GM18867 (cell line): ENCODE data around the gene PEAK3.
"Not testable (repeated sequence)": the region's sequence is repeated elsewhere in the genome, so short reads cannot be mapped to it uniquely, and the experiment has no call there.

ENCODE experiments used
- ATAC-seq: cut with Tn5 transposase; IDR thresholded peaks from one replicate; pipeline ENCODE4 v1.9.1; 2021; ENCODE audit warnings: mild to moderate bottlenecking, moderate library complexity; ENCODE audit not compliant: unreplicated experiment

The PEAK3 gene

DNA sequence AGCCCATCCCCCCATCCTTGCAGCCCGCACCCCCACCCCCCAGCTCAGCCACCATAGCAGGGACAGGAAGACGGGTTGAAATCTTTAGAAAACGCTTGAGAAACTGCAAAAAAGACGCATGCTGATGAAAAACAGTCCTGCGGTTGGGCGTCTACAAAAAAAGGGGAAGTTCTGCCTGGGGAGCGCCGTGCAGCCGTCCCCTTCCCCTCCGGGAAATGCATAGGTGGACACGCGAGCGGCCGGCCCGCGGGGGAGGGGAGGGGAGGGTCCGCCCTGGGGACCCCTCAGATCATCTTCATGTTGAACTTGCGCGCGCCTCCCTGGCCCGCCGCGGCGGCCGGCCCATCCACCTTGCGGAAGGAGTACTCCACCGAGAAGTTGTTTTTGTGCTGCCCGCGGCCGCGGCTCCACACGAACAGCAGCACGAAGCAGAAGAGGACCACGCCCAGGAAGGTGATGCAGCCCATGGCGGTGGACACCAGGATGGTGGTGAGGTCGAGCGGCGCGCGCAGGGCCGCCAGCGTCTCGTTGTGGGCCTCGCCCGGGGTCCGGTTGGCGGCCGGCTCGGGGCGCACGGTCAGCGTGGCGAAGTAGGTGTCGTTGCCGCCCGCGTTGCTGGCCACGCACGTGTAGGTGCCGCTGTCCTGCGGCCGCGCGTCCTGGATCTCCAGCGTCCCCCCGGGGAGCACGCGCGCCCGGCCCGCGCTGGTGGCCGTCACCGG, 7.9 kb upstream of the PEAK3 start:
- ATAC-seq: no peak

DNA sequence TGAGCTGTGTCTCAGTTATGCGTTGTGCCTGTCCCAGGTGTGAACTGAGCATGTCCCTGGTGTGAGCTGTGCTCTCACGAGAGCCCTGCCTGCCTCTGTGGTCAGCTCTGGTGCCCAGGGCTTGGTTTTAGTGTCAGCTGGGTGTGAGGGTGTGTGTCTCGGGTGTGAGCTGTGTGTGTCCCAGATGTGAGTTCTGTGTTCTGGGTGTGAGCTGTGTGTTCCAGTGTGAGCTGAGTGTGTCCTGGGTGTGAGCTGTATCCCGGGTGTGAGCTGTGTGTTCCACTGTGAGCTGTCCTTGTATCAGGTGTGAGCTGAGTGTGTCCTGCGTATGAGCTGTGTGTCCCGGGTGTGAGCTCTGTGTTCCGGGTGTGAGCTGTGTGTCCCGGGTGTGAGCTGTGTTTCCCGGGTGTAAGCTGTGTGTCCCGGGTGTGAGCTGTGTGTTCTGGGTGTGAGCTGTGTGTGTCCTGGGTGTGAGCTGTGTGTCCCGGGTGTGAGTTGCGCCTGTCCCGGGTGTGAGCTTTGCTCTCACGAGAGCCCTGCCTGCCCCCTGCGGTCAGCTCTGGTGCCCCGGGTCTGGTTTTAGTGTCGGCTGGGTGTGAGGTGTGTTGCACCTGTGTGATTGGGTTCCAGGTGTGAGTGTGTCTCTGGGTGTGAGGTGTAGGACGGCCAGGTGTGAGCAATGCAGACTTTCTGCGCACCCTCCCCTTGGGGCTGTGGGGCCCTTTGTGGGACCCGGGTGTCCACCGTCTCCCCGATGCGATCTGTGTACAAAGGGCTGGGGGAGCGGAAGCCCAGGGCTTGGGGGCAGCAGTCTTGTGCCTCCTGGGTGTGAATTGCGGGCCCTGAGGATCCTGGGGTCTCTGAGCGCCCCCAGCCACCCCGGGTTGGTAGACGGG, 7.1 kb upstream of the PEAK3 start:
- no peak for ATAC-seq

DNA sequence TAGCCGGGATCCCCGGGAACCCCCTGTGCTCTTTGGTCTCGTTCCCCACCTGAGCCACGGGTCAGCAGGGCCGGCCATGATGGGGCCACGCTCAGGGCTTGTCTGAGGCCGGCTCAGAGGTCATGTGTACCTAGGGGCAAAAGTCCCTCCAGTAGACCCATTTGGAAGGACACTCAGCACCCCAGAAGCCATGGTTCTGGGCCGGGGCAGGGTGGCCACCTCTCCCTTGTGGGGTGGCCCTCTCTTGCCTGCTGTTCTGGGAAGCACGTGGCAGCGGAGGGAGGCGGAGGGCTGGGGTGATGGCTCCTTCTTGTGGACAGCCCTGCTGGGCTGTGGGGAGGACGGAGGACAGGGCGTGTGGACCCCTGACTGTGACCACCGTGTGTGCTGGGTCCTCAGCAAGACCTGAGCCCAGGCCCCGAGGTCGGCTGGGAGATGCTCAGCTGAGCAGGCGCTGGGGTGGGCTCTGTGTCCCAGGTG, 6.4 kb upstream of the PEAK3 start:
- ATAC-seq: no peak

DNA sequence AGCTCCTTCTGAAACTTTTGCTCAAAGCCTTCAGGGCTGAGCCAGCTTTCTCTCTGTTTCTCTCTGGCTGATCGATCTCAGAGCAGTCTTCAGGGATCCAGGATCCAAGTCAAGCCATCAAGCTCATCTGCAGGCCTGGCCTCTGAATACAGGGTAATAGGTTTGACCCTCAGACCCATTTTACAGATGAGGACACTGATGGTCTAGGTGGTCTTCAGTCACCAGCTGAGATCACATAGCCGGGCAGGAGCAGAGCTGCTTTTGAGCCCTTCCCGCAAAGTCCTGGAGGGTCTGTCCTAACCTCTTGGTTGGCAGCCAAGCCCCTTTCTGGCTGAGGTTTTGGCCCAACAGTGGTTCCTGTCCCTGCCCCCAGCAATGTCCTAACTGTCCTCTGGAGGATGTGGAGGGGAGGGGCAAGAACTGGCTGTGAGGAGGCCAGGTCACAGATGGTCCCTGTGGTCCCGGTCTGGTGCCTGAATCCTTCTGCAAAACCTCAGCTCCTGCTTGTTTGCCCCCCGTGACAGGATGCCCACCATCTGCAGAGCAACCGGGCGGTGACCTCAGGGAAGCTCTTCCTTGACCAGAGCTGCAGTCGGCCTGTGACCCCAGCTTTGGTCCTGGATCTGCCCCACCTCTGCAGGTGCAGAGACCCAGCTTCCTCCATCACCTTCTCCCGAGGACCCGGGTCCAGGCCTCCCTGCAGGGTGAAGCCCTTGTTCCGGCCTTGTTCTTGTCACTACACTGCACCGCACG, 5.8 kb upstream of the PEAK3 start:
- ATAC-seq: no peak

DNA sequence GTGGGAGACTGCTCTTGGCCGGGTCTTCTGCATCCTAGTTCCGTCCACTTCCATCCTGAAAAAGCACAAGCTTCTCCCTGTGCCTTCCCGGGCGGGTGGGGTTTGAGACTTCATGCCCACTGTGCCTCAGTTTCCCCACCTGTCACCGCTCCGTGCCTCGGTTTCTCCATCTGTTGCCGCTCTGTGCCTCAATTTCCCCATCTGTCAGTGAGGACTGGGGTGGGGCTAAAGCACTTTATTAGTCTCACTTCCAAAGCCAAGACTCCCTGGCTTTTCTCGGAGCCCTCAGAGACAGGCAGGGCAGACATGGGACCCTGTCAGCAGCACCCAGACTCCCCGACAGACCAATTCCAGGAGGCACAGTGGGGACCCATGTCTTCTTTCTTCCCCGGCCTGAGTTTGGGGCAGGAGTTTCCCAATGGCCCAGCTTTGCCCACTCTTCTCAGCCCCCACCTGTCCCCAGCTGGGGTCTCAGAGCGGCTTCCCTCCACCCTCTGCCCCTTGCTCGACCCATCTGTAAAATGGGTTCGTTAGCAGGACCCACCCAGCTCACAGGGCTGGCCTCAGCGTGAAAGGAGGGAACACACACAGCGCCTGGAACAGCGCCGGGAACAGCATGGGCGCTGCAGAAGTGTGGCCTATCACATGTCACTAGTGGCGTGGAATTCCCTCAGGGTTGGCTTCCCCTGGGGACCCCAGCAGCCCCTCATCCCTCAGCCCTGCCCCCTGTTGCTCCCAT, 4.6 kb upstream of the PEAK3 start:
- ATAC-seq: no peak

DNA sequence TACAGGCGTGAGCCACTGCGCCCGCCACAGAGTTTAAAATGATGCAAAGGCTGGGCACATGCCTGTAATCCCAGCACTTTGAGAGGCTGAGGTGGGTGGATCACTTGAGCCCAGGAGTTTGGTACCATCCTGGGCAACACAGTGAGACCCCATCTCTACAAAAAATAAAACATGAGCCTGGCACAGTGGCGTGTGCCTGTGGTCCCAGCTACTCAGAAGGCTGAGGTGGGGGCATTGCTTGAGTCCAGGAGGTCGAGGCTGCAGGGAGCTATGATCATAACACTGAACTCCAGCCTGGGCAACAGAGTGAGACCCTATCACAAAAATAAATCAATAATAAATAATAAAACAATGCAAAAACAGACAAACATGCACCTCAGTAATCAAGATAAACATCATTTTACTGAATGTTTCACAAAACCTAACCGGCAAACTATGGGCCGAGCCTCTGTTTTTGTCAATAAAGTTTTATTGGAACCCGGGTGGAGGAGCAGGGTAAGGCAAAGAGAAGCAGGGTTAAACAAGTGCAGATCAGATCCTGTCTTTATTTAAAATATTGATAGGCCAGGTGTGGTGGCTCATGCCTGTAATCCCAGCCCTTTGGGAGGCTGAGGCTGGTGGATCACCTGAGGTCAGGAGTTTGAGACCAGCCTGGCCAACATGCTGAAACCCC, 2.0 kb upstream of the PEAK3 start:
- no peak for ATAC-seq

DNA sequence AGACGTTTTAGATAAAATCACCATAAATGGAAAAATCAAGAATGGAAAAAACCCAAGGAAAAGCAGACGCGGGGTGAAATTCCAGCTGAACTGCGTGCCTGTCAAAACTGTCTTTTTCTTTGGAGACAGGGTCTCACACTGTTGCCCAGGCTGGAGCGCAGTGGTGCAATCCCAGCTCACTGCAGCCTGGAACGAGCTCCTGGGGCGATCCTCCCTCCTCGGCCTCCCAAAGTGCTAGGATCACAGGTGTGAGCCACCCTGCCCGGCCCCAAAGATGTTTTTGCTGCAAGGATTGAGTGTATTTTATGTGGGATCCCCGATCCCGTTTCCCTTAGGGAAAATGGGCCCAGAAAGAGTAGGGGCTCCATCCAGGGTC, 875 bp upstream of the PEAK3 start:
- ATAC-seq: no peak

DNA sequence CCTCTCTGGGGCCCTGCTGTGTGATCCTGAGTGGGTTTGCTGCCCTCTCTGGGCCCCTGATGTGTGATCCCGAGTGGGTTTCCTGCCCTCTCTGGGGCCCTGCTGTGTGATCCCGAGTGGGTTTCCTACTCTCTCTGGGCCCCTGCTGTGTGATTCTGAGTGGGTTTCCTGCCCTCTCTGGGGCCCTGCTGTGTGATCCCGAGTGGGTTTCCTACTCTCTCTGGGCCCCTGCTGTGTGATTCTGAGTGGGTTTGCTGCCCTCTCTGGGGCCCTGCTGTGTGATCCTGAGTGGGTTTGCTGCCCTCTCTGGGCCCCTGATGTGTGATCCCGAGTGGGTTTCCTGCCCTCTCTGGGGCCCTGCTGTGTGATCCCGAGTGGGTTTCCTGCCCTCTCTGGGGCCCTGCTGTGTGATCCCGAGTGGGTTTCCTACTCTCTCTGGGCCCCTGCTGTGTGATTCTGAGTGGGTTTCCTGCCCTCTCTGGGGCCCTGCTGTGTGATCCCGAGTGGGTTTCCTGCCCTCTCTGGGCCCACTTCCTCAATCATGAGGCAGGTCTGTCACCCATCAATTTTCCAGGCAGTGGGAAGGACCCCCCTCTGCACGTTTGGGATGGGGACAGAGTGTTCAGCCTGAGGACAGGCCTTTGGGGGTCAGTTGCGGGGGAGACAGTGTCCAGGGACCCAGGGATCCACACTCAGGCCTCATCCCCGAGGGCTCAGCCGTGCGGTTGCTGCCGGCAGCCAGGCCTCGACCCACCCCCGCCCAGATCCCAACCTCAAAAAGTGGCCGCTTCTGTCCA, 512 bp downstream of the PEAK3 start:
- ATAC-seq: not testable (repeated sequence)

DNA sequence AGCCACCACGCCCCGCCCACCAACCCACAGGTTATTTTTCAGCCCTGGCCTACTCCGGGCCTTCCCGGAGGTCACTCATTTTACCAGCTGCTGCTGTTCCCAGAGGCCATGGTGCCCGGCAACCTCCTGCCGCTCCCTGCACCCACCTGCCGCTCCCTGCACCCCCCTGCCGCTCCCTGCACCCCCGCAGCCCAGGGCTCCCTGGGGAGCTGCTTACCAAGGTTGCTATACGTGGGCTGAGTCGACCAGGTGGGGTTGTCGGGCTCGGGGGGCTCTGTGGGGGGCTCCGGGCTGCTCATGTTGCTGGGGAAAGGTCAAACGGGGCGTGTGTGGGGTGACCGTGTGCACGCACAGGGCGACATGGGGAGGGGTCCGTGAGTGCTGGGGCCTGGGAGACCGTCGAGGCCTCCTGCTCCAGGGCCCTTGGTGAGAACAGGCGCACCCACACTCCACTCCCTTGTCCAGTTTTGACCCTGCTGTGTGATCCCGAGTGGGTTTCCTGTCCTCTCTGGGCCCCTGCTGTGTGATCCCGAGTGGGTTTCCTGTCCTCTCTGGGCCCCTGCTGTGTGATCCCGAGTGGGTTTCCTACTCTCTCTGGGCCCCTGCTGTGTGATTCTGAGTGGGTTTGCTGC, 1.2 kb downstream of the PEAK3 start:
- ATAC-seq: no peak

DNA sequence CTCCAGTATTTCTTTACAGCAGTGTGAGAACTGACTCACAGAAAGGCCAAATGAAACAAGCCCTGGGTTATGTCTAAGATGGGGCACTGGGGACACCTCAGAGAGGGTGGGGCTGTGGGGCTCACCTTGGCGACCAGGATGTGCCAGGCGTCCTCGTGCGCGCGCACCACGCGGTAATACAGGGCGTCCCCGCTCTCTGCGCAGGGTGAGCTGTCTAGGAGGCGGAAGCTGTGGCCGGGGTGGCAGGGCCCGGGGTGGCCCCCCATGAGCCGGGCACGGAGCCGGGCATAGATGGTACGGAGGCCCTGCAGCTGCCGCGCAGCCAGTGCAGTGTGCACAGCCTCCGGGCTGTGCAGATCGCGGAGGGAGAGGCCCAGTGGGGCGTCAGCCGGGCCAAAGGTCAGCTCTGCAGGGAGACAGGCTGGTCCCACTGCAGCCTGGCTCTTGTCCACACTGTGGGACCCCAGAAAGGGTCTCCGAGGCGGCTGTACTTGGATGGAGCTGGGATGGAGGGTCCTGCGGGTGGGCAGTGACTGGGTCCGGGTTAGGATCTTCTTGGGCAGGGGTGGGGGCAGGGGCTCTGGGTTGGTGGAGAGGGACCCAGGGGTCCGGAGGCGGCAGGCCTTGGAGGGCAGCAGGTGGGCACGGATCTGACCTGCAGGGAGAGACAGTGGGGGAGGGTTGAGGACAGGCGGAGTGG, 3.4 kb downstream of the PEAK3 start:
- no peak for ATAC-seq

DNA sequence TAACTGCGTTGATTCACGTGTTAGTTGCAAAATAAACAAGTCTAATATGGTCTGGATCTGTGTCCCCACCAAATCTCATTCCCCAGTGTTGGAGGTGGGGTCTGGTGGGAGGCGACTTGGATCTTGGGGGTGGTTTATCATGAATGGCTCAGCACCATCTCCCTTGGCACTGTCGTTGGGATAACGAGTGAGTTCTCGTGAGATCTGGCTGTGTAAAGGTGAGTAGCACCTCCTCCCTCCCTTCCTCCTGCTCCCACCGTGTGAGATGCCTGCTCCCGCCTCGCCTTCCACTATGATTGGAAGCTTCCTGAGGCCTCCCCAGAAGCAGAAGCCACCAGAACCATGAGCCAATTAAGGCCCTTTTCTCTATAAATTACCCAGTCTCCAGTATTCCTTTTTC, 4.8 kb downstream of the PEAK3 start:
- no peak for ATAC-seq

DNA sequence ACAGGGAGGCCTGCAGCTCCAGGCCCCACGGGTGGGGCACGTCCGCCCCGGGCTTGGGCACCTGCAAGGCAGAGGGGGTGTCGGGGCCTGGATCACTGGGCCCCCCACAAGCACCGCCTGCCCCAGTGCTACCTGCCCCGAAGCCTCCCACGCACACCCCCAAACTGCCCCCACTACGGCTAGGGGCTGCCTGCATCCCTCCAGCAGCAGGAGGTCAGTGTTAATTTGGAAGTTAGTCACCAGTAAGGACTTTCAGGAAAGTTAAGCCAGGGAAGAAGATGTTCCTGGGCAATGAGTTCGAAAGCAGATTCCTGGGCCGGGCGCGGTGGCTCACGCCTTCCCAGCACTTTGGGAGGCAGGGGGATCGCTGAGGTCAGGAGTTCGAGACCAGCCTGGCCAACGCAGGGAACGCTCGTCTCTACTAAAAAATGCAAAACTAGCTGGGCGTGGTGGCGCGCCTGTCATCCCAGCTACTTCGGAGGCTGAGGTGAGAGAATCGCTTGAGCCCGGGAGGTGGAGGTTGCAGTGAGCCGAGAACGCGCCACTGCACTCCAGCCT, 5.5 kb downstream of the PEAK3 start:
- ATAC-seq: no peak

DNA sequence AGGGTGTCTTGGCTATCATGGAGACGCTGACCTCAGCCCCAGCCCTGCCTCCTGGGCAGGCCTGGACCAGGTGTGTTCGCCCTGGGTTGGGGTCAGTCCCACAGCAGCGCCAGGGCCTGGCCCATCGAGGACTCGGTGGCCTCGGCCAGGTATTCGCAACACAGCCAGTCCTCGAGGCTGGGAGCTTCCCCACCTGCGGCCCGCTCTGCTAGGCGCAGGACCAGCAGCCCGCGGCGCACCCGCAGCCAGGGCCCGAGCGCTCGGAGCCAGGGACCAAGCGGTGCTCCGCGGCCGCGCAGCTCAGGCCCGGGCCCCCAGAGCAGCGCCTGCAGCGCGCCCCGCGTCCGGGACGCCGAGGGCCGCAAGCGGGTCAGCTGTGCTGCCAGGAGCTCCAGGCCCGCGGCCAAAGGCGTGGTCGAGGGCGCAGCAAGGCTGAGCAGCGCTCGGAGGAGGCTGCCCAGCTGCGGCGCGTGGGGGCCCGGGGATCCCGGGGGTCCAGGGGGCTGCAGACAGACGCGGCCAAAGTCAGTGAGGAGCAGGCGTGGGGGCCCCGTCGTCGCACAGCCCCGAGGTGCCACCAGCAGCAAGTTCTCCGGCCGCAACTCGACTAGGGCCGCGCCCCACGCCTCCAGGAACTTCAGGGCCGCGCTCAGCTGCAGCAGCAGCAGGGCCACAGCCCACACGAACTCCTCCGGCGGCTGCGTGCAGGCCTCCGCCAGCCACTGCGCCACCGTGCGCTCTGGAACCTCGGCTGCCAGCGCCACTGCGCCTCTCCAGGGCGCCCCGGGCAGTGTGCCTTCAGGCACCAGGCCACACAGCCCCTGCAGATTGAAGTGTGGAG, 6.2 kb downstream of the PEAK3 start:
- ATAC-seq: no peak

DNA sequence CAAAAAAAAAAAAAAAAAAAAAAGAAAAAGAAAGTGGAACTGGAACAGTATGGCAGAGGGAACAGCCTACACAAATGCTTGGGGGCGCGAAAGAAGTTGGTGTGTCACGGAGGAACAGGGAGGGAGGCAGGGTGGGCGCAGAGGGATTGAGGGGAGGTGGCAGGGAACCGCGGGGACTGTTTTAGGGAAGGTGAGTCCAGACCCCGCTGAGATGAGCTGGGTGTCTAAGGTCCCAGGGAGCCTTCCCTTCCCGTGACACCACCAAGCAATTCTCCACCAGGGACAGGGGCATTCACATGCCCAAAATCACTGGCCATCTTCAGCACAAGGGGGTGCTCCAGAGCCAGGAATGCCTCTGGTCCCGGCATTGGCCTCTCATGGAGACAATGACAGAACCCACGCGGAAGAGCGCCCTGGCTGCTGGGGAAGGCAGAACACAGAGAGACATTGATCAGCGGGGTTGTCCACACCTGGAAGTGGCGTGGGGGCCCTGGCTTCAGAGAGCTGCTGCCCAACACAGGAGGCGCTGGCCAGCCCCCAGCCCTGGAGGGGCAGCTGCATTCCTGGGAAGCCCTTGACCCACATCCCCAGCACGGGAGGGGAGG, 6.9 kb downstream of the PEAK3 start:
- ATAC-seq: no peak

DNA sequence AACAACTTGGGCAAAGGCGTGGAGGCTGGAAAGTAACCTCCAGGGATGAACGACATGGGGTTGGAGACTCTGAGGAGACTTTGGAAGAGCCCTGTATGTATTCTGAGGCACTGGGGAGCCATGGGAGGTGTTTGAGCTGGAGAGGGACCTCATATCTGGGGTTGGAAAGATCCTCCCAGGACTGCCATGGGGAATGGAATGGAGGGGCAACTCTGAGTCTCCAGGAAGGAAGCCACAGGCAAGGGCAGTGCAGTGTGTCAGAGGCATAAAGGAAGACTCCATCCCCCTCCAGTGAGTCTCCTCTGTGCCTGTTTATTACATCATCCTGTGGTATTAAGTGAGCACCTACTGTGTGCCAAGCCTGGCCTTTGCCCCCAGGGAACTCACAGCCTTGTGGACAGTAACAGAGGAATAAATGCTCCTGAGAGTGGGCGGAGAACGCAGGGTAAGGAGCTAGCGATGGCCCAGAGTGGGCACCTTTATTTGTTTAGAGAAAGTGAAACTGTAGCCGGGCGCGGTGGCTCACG, 7.7 kb downstream of the PEAK3 start:
- ATAC-seq: no peak

DNA sequence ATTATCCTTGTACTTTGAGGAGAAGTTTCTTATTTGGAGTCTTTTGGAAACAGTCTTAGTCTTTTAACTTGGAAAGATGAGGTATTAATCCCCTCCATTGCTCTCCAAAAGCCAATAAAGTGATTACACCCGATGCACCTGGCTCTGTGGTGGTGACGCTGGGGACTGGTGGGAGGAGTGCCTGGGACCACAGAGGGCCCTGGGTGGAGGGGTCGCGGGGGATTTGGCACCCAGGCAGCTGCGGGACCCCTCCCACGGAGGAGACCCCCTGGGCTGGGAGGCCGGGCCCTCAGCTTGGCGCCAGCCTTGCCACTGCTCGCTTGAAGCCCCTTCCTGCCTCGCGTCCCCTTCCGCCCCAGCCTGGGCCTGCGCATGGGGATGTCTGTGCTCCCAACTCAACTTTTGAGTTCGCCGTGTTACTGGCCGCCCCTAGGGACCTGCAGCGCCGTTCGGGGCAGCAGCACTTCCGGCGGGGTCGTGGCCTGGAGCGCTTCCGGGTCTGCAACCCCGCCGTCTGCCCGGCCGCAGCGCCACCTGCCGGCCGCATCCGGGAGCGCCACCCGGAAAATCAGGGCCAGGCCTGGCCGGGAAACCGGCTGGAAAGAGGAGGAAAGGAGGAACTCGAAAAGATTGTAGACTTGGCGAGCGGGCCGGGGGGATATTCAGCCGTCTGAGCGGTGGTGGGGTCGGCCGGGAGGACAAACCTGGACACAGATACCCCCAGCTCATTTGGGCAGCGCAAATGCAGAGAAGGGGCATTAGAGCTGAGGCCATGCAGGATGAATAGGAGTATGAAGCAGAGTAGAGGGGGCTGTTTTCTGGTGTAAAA, 8.4 kb downstream of the PEAK3 start:
- no peak for ATAC-seq
